ENCODE results near the gene STAC2. TPM values are rescaled to one million over a fixed set of nuclear protein-coding genes. Genes with fewer than 3 reads are reported as not detected.
A peak's percentile ranks its signal among the peaks of the same experiment; 100 is the strongest.

STAC2 gene
- total and polyA plus RNA-seq, 2 of the 13 experiments (the other 11 are each of a cell fraction or from before 2014, with no cell fraction given): not detected

GRCh38 chr17:39239640-39240314 lies 14.0 kb upstream of the STAC2 start (continued):
- TF ChIP-seq HNF1A (IDR thresholded peaks at IDR 0.05; ENCODE audit: low read depth) (no peak), HNF1A (CRISPR knock-in tag; IDR thresholded peaks at IDR 0.05; ENCODE audit: borderline replicate concordance) (no peak), ZBTB20 (CRISPR knock-in tag; IDR thresholded peaks at IDR 0.05; ENCODE audit: borderline replicate concordance, low read depth) (no peak), CREB1 (IDR thresholded peaks at IDR 0.05) (no peak), CREB1 (CRISPR knock-in tag; IDR thresholded peaks at IDR 0.05) (no peak), ZNF253 (CRISPR knock-in tag; IDR thresholded peaks at IDR 0.05; ENCODE audit: borderline replicate concordance) (no peak), ZNF205 (CRISPR knock-in tag; IDR thresholded peaks at IDR 0.05) (no peak), CENPT (CRISPR knock-in tag; IDR thresholded peaks at IDR 0.05; ENCODE audit: low read depth) (no peak), ETV6 (CRISPR knock-in tag; conservative IDR thresholded peaks at IDR 0.05) (no peak), POLR2AphosphoS5 (IDR thresholded peaks at IDR 0.05; ENCODE audit: low read depth, low read length) (no peak), POGZ (CRISPR knock-in tag; IDR thresholded peaks at IDR 0.05) (no peak), PHF20 (CRISPR knock-in tag; IDR thresholded peaks at IDR 0.05) (no peak), AGO2 (optimal IDR thresholded peaks at IDR 0.05; ENCODE audit: low read depth, low read length) (no peak), SOX5 (CRISPR knock-in tag; IDR thresholded peaks at IDR 0.05; ENCODE audit: borderline replicate concordance) (no peak), IKZF5 (CRISPR knock-in tag; IDR thresholded peaks at IDR 0.05) (peak; percentile 35; the same call in 1 of the 2 replicates), RXRA (CRISPR knock-in tag; IDR thresholded peaks at IDR 0.05) (0 out of 2 replicates have a peak, but pooled peaks have one; percentile 37), ARID4A (CRISPR knock-in tag; IDR thresholded peaks at IDR 0.05; ENCODE audit: borderline replicate concordance) (no peak), E2F1 (CRISPR knock-in tag; IDR thresholded peaks at IDR 0.05) (no peak)
